Hematopoietic multipotent progenitor cell treated with erythropoietin and hydrocortisone succinate and interleukin-3 and kit ligand, for 6 days (in vitro differentiated cells): Measurements from ENCODE around the gene ARL5B.

Experiments
- DNase-seq: peaks from one replicate; pipeline ENCODE4 v3.0.0-alpha.2; 2015

Gene ARL5B

DNA sequence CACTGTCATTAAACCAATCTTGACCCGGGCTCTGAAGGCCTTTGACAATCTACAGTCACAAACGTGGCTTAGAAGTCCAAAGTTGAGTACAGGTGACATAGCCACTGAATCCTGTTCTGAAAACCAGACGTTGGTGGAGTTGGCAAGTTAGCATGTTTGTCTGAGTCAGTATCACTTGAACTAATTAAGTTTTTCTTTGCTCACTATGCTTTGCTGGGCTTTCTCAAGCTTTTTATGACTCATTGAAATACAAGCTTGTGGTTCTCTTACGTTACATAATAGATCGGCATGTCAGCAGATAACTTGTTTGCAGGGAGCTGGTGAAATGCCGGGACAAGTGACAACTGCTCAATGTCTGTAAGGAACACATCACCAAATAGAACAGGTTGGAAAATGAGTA lies 53.8 kb downstream of the ARL5B start:
- no peak for DNase-seq

DNA sequence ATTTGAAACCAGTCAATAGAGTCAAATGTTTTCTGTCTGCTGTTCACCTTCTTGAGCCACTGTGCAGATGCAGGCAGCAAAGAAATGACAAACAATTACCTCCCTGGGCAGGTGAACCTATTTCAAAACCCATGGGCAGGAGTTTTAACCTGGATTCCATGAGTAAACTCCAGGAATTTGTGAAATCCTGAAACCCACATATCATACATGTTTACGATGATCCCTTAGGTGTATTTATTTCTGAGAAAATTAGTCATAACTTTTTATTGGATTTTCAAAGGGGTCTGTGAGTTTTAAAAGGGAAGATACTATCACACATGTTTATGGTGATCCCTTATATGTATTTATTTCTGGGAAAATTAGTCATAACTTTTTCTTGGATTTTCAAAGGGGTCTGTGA lies 59.8 kb downstream of the ARL5B start:
- DNase-seq = no peak

- DNase-seq = no peak
Observed at GRCh38 chr10:18719811-18720210, 60.6 kb downstream of the ARL5B start.

- no peak for DNase-seq
Observed at GRCh38 chr10:18721067-18721466, 61.8 kb downstream of the ARL5B start.

- DNase-seq = no peak
Observed at GRCh38 chr10:18723801-18724200, 64.6 kb downstream of the ARL5B start.
